Measurements from ENCODE around the gene CTIF. TPM values are rescaled to one million over a fixed set of nuclear protein-coding genes. Genes with fewer than 3 reads are reported as not detected.

Gene CTIF
- polyA plus RNA-seq, 1 of the 3 experiments (the other 2 are of a cell fraction): 47.2 TPM

GRCh38 chr18:48492880-48493279, 46.0 kb upstream of the CTIF start:
- ChIA-PET CTCF (interaction anchor here (1.0 to 5.1 kb wide), 5 partner anchors 17 to 175 kb away, joined by 3 to 28 read pairs (median 4); no protein-coding TSS in a partner anchor), POLR2A (no interaction called here)
- no peaks in the 10 kb centered on the region for H3K9me2 ChIP-seq
- H3K27me3 ChIP-seq (ENCODE audit: insufficient read depth): no peaks in the 10 kb centered on the region
- no peaks in the 10 kb centered on the region for H4K20me1 ChIP-seq (ENCODE audit: insufficient read depth)
- no peak overlapping the region for H3K4me3 ChIP-seq (ENCODE audit: low read depth in 2 of 2, low read length in 1 of 2)
- DNase-seq: no peak
- H3F3A ChIP-seq (replicated peaks; ENCODE audit: insufficient read depth): peaks cover 3% of the 10 kb centered on the region
- 92% methylated on average over 6 of the region's 8 CpGs for WGBS (ENCODE audit: low lambda C conversion rate)
- peaks cover 0 to 5% of the 10 kb centered on the region in 2 experiments; a peak in 2 of 4 replicates for H3K4me1 ChIP-seq (ENCODE audit: control insufficient read depth in 1 of 2, insufficient read depth in 2 of 2, low read depth in 1 of 2, low read length in 1 of 2)
- no peak overlapping the region for H3K9ac ChIP-seq
- no peaks in the 10 kb centered on the region for H3K79me2 ChIP-seq (ENCODE audit: insufficient read depth)
- no peaks in the 10 kb centered on the region for H3K36me3 ChIP-seq (replicated peaks in 1 of 2; ENCODE audit: control insufficient read depth in 1 of 2, insufficient read depth in 2 of 2, low read length in 1 of 2)
- H3K9me3 ChIP-seq: no peaks in the 10 kb centered on the region
- no peak overlapping the region for H2AFZ ChIP-seq (ENCODE audit: low read depth)
- H3K4me2 ChIP-seq: no peak overlapping the region
- TF ChIP-seq USF2 (IDR thresholded peaks at IDR 0.05; ENCODE audit: borderline replicate concordance, low read depth, low read length) (no peak), TAF1 (IDR thresholded peaks at IDR 0.05; ENCODE audit: borderline replicate concordance, low read depth, low read length) (no peak), GABPA (IDR thresholded peaks at IDR 0.05; ENCODE audit: low read depth) (no peak), RAD21 (IDR thresholded peaks at IDR 0.05; ENCODE audit: low read length) (no peak), POLR2AphosphoS5 (IDR thresholded peaks at IDR 0.05; ENCODE audit: low read depth, low read length) (no peak), GATA2 (CRISPR knock-in tag; IDR thresholded peaks at IDR 0.05) (no peak), SIN3A (IDR thresholded peaks at IDR 0.05; ENCODE audit: borderline replicate concordance, low read depth, low read length) (no peak), ZBTB33 (IDR thresholded peaks at IDR 0.05; ENCODE audit: borderline replicate concordance, low read depth) (no peak)
- H3K27ac ChIP-seq (ENCODE audit: low read depth in 2 of 2, low read length in 1 of 2): no peak overlapping the region

GRCh38 chr18:48493434-48494230, 45.2 kb upstream of the CTIF start:
- Histone ChIP-seq H3K4me2 (peak overlapping the region; percentile 26), H2AFZ (ENCODE audit: low read depth) (0 out of 2 replicates have a peak overlapping the region, but pooled peaks have one; percentile 43)
- TF ChIP-seq YY1 (IDR thresholded peaks at IDR 0.05; ENCODE audit: low read depth) (no peak), TEAD4 (IDR thresholded peaks at IDR 0.05; ENCODE audit: borderline replicate concordance, insufficient read depth) (no peak), PBX3 (IDR thresholded peaks at IDR 0.05) (no peak), FOSL2 (IDR thresholded peaks at IDR 0.05; ENCODE audit: borderline replicate concordance, low read depth) (peak; percentile 8; the same call in 1 of the 2 replicates), ZBTB33 (IDR thresholded peaks at IDR 0.05; ENCODE audit: borderline replicate concordance, low read depth) (no peak)

More at GRCh38 chr18:48493434-48494230, 45.2 kb upstream of the CTIF start:
- ChIA-PET POLR2A (no interaction called here), CTCF (interaction anchor here (1.0 to 5.1 kb wide), 5 partner anchors 18 to 174 kb away, joined by 3 to 28 read pairs (median 4); no protein-coding TSS in a partner anchor)
- WGBS (ENCODE audit: low lambda C conversion rate): 45% methylated on average over 2 of the region's 2 CpGs
- Histone ChIP-seq H3K27ac (ENCODE audit: low read depth in 2 of 2, low read length in 1 of 2) (no peak overlapping the region), H3K9me3 (no peaks in the 10 kb centered on the region), H3K79me2 (ENCODE audit: insufficient read depth) (no peaks in the 10 kb centered on the region), H3K4me1 (ENCODE audit: control insufficient read depth in 1 of 2, insufficient read depth in 2 of 2, low read depth in 1 of 2, low read length in 1 of 2) (no peaks in the 10 kb centered on the region; a peak in 1 of 4 replicates), H3K36me3 (replicated peaks in 1 of 2; ENCODE audit: control insufficient read depth in 1 of 2, insufficient read depth in 2 of 2, low read length in 1 of 2) (no peaks in the 10 kb centered on the region), H3F3A (replicated peaks; ENCODE audit: insufficient read depth) (peaks cover 3% of the 10 kb centered on the region), H4K20me1 (ENCODE audit: insufficient read depth) (no peaks in the 10 kb centered on the region), H3K9ac (no peak overlapping the region), H3K4me3 (ENCODE audit: low read depth in 2 of 2, low read length in 1 of 2) (no peak overlapping the region; a peak in 1 of 4 replicates), H3K27me3 (ENCODE audit: insufficient read depth) (no peaks in the 10 kb centered on the region), H3K9me2 (no peaks in the 10 kb centered on the region)
- DNase-seq: no peak

All from SK-N-SH (cell line).